GM21723 (cell line): Measurements from ENCODE around the gene ARID1B.

ENCODE experiments used
- ATAC-seq: cut with Tn5 transposase; IDR thresholded peaks from one replicate; pipeline ENCODE4 v1.9.1; 2021; ENCODE audit warnings: mild to moderate bottlenecking, moderate library complexity; ENCODE audit not compliant: unreplicated experiment

ARID1B gene

DNA sequence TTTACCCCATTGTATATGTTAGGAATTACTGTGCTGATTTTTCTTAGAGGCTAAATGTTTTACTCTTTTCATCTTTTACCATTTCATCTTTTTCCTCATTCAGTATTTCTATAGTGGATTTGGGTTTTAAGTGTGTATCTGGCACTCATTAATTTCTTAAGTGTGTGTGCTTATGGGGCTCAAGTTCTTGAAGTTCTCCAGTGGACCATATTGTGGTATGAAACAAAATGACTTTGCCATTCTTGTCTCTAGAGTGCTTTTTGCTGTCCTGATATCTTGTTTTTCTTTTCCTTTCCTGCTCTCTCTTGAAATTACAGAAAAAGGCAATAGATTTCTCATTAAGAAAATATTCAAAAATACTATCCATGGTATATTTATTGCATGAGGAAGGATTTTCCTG, 123.1 kb downstream of the ARID1B start:
- no peak for ATAC-seq

DNA sequence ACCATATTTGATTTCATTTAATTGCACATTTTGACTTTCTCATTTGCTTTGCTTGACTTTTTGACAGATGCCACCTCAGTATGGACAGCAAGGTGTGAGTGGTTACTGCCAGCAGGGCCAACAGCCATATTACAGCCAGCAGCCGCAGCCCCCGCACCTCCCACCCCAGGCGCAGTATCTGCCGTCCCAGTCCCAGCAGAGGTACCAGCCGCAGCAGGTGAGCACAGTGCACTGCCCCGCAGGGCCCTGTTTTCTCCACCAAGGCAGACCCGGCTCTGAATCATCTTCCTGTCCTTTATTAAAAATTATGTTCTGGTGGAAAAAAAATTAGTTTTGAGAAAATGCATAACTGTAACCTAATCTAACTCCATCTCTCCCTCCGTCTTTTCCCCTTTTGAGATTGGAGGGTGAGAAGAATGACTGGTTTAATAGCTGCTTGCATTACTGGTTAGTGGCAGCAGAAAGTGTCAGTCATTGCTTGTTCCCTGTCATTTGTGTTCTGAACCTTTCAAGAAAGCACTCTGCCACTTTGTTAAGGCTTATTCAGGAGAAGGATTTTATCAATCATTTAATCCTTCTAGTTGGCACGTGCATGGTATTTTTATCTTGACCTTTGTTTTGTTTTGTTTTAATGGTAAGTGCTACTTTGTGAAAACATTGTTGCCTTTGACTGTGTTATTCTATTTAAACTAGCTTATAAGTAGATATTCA, 124.3 kb downstream of the ARID1B start:
- no peak for ATAC-seq

DNA sequence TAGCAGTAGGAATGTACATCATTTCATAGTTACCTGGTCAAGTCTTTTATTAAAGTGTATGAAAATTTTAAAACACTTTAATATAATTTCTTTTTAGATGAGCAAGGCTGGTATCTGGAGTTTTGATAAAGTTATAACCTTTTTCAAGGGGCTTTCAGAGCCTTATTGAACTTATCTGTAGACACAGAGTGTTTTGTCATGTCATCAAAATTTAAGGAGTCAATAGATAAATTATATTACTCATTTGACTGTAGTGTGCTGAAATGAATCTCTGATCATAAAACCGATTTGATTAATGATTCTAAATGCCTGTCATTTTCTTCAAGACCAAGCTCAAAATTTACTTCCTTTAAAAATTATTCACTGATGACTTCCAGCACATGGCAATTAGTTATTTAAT, 125.6 kb downstream of the ARID1B start:
- ATAC-seq: no peak

GRCh38 chr6:156904176-156904967, 127.2 kb downstream of the ARID1B start:
- no peak for ATAC-seq

DNA sequence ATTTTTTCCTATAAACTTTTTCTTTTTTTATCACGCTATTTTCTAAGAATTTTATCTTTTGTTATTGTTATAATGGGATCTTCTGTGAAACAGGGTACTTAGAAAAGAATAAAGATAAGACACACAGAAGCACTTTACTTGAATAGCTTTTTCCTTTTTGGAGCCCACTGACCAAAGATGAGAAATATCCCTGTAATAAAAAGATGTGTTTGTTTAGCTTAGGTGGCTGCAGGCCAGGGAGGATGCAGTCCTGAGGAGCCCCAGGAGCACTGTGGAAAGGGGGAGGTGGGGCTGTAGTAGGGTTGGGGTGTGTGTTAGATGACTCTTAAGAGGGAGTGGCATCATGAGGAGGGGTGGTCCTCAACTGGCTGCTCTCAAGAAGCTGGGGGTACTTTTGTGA, 128.6 kb downstream of the ARID1B start:
- no peak for ATAC-seq

- no peak for ATAC-seq
These were observed 129.3 kb downstream of the ARID1B start for GRCh38 chr6:156906451-156906850.

- ATAC-seq: no peak
These were observed 132.2 kb downstream of the ARID1B start for GRCh38 chr6:156909212-156910010.

GRCh38 chr6:156910011-156910334, 132.8 kb downstream of the ARID1B start:
- no peak for ATAC-seq

DNA sequence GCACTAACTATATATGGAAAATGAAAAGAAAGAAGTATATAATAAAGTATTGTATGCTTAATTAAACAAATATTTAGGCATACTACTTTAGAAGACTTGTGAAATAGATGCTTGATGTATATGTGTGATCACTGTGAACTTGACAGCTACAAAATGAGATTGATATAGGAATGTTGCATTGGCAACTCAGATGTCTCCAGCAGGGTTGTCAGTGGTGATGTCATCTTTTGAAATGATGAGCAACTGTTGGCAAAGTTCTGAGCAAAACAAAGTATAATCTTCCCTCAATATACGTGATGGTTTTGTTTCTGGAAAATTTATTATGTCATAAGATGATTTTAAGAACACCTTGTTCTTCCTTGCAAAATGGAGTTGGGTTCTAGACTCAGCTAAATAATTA, 133.8 kb downstream of the ARID1B start:
- no peak for ATAC-seq

DNA sequence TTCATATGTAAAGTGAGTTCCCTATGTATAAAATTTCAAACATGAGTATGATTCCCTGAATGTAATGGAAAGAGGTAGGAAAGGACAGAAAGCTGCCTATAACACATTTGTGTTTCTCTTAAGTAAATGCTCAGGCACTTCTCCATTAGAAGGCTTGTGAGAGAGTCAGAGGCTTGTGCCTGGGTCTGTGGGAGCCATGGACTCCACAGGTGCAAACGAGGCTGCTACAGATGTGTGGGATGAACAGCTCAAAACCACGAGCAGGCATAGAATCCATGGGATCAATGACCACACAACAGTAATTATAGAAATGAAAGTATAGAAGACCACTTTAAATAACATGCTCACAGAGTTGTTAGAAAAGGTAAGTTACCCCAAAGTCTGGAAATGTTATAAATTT, 134.4 kb downstream of the ARID1B start:
- ATAC-seq: no peak

GRCh38 chr6:156912431-156912830, 135.3 kb downstream of the ARID1B start:
- no peak for ATAC-seq

- ATAC-seq: no peak
These were observed 137.0 kb downstream of the ARID1B start for GRCh38 chr6:156914181-156914580.

DNA sequence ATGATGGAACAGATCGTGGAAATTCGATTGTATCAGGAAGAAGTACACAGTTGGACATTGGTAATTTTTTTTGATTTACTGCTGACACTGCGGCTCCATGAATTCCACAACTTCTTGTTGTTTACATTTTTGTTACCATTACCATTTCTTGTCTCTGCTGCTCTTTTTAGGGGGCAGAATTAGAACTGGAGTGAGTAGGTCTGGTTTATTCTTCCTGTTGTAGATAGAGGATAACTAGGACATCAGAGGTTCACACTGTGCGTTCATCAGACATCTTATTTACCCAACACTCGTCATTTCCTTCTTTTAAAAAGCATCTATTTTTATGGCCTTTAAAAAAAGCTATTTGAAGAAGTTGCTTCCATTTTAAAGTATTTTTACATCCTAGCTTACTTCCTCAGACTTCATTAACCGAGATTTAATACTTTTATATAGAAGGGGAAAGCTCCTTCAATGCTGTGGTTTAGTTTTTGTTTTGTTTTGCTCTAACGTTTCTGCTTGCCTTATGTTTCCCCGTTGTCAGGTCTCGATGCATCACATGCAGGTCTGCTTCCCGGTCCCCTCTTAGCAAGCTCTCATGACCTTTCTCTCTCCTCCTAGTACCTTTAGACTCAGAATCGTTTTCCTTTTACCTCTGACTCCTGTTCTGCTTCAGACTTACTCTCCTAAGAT, 139.1 kb downstream of the ARID1B start:
- ATAC-seq: peak; percentile 70

- no peak for ATAC-seq
These were observed 140.0 kb downstream of the ARID1B start for GRCh38 chr6:156917213-156917612.

GRCh38 chr6:156918647-156919046, 141.5 kb downstream of the ARID1B start:
- no peak for ATAC-seq

GRCh38 chr6:156919370-156919769, 142.2 kb downstream of the ARID1B start:
- ATAC-seq: no peak

GRCh38 chr6:156919814-156920369, 142.7 kb downstream of the ARID1B start:
- ATAC-seq: no peak

DNA sequence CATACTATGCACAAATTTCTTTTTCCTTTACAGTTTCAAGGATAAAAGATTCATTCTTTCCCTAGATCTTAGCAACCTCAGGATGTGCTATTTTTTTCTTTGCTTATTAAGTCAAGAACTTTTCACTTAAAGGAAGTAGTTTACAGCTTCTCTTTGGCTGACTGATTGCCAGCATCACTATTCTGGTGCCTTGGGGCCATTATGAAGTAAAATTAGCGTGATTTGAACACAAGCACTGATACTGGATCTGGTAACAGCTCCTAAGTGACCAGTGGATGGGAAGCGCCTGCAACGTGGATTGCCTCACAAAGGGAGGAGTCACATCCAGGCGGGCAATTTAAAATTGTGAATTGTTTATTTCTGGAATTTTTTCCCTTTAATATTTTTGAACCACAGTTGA, 147.1 kb downstream of the ARID1B start:
- no peak for ATAC-seq

DNA sequence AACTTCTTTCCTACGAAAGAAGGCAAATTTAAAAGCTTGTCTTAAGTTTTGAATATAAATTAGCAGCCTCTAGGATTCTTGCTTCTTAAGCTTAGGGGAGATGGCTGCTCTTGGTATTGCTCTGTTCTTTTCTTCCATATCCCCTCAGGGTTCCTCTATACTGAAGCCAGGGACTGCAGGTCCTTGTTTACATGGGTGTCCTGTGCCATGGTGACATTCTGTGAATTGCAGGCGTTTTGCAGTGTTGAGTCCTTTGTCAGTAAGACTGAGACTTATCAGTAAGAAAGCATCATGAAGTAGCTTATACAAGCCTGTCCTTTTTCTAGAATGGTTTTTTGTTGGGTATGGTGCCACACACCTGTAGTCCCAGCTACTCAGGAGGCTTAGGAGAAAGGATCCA, 147.8 kb downstream of the ARID1B start:
- ATAC-seq: no peak

DNA sequence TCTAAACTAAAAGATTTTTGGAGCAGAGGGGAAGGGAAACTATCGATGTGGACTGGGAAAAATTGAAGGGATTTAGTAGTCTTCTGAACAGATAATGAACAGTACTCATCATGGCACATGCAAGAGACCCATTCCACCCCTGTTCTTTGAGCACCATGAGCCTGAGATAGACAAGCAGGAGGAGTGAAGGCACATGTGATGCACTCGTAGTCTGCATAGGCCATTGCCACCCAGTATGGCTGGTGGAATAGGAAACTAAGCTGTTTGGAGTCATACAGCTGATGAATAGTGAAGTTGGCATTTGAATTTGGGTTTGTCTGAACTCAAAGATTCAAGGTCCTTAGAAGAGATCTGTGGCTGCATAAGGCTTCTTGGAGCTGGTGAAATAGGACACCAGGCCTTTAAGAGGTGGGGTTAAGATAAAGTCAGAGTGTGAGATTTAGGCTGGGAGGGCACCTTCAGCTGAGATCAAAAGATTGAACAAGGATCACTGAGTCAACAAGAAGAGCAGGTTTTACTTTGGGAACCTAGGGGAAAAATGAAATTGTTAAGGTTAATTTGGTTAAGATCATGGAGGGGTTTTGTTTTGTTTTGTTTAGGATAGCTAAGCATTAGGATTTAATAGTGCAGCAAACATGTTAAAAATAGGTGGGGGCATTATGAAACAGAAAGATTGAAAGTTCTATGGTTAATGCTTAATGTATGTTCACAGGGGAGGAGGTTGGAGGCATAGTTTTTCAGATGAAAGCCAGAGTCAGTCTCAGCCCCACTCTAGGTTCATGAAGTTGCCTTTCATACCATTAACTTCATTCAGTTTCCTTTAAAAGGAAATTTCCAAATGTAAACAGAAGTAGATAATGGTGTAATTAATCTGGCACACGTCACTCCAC, 148.8 kb downstream of the ARID1B start:
- ATAC-seq: peak; percentile 77
